ENCODE results near the gene CCDC178.

The CCDC178 gene

GRCh38 chr18:32919799-32920198 lies 520.7 kb downstream of the CCDC178 start:
- peak; percentile 12 for DNase-seq (ENCODE audit: low spot score)

GRCh38 chr18:32918692-32919250 lies 521.8 kb downstream of the CCDC178 start:
- DNase-seq (ENCODE audit: low spot score): no peak

DNA sequence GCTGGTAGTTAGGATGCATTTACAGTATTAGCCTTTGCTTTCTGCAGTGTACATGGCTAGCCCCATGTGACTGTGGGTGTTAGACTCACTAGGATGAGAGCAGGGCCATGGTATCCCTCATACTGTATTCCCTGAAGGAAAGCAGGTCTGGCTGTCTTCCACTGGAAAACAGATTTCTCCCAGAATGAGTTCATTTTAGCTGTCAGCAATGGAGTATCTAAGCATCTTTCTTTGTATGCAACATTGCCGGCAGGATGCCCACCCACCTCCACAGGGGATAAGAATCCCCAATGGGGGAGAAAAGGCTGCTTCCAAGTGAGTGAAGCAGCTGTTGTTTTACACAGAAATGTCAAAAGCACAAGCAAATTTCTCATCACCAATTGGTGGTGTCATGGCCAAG lies 525.0 kb downstream of the CCDC178 start:
- no peak for DNase-seq (ENCODE audit: low spot score)

DNA sequence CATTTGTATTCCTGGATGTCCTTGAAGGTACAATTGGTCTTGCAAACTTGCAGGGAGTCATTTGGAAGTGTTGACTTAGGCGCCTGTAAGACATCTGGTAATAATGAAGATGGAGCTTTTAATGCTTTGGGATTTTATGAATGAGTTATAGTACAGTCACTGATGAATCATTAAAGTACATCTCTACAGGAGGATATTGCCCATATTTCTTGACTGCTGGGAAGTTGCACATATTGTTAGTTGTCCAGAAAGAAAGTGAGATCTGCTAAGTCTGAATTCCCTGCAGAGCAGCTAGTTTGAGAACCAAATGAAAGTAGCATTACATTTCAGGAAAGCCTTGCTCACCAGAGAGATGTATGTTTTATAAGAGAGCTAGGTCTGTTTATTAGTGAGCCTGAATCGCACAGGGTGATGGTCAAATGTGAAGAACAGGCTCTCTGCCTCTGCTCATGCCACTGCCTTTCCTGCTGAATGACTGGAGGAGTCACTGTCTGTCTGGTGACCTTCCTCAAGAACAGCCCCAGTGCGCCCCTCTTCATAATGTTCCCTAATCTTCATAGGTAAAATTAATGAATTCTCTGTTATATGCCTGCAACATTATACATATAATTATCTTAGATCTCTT lies 528.7 kb downstream of the CCDC178 start:
- DNase-seq (ENCODE audit: low spot score): no peak

DNA sequence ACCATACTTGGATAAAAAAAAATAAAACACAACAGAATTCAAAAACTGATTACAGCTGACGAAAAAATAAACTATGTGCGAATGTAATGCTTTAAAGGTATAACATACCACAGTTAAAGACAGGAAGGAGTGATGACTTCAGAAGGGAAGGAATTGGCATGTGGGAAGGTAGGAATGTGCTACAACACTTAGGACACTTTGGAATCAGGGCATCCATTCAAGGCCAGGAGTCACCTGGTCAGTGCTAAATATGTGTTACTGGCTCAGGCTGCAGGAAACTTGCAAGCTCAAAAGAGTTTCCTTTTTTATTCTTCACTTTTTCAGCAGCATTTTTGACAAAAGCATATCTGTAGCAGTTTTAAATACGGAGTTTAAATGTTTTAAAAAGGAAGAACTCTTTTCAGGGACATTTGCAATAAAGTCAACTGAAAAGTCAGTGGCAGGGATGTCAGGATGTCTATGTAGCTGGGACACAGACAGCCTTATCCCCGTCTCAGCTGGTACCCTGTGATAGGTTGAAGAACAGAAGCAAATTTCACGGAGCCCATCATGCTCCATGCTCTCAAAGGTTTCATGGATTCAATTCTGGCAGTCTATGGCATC lies 529.7 kb downstream of the CCDC178 start:
- DNase-seq (ENCODE audit: low spot score): no peak

DNA sequence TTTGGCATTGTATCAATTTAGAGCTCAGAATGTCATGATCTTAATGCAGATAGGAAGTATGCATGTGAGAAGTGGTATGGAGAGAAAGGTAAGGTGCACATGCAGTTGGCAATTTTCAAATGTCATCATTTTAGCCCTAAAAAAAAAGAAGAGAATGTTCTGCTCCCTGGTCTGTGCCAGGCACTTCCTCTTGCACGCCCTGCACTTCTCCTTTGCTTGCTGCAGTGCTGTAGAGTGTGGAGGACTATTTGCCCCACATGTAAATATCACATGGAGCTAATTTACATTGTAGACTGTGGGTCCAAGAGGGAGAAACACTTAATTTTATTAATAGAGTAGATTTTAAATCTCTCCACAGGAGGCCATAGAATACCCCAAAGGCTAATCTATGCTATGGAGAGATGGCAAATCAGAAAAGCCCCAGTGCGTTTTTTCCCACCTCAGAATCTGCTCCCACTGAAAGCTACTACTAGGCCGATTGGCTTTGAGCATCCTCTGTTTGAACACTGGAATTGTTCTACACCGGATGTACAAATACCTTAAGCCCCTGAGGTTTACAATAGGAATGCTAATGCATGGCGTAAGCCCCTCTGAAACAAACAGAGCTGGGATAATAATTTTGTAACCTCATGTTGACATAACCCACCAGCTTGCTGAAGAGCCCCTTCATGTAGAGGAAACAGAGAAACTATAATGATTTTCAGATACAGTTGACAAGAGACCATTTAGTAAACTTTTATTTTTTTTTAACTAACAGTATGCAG lies 530.5 kb downstream of the CCDC178 start:
- no peak for DNase-seq (ENCODE audit: low spot score)

DNA sequence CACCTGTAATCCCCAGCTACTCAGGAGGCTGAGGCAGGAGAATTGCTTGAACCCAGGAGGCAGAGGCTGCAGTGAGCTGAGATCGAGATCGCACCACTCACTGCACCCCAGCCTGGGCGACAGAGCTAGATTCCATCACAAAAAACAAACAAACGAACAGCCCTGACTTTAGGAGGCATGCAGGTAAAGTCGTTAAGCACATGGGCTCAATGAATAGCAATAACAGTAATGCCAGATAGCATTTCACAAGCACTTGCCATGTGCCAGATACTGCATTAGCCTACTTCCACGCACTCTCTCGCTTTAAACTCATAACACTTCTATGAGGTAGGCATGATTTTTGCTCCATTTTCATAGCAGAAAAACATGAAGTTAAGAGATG lies 532.1 kb downstream of the CCDC178 start:
- no peak for DNase-seq (ENCODE audit: low spot score)

DNA sequence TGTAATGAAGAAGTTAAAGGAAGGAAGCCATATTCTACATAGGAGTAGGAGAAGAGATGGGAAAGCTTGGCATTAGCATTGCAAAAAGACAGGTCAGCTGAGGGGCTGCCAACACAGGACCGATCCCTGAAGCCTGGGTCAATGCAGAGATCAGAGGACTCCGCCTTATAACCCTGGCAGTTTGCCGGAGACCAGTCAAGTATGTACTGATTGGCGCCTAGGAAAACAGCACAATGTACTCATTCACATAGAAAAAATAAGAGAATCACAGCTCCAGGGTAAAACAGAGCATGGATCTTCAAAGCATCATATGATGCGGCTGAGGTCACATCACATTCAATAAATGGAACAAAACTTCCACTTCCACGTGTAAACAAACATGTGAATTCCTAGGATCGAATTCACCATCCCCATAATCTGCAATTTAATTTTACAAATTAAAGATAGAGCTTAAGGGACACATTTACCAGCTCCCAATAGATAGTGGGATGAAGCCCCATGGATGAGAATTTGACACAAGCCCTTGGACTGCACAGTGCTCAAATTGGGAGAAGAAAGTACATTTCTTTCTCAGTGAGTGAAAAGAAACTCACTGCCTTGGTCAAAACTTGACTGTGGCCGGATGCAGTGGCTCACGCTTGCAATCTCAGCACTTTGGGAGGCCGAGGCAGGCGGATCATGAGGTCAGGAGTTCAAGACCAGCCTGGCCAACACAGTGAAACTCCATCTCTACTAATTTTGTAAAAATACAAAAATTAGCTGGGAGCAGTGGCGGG lies 532.7 kb downstream of the CCDC178 start:
- peak; percentile 43 for DNase-seq (ENCODE audit: low spot score)

- no peak for DNase-seq (ENCODE audit: low spot score)
Measured at GRCh38 chr18:32907311-32907585, 533.3 kb downstream of the CCDC178 start.

DNA sequence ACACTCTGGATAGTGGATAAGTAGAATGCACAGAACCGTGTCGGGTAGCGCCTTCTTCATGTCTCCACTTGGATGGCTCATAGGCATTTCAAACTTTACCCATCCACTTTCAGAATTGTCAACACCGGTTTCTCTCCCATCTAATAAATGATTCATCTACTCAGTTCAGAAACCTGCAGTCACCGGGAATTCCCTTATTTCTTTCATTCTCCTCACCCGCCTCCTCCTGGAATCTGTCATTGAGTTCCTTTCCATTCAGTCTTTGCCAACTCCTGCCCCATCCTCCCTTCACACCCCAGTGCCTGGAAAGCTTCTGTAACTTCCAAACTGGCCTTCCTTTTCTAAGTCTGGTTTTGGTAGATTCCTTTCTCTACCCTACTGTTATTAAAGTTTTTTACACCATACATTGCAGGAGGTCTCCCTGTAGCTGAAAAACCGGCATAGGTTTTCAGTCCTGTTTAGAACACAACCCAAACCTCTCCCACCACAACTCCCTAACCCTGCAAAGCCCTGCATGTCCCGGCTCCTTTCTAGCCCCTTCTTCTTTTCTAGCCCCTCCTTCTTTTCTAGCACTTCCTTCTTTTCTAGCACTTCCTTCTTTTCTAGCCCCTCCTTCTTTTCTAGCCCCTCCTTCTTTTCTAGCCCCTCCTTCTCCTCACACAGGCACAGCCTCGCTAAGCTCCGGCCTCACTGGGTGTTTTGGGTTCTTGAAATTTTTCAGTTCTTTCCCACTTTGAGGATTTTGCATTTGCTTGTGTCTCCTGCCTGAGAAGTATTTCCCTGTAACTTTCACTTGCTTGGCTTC lies 533.8 kb downstream of the CCDC178 start:
- DNase-seq (ENCODE audit: low spot score): no peak

DNA sequence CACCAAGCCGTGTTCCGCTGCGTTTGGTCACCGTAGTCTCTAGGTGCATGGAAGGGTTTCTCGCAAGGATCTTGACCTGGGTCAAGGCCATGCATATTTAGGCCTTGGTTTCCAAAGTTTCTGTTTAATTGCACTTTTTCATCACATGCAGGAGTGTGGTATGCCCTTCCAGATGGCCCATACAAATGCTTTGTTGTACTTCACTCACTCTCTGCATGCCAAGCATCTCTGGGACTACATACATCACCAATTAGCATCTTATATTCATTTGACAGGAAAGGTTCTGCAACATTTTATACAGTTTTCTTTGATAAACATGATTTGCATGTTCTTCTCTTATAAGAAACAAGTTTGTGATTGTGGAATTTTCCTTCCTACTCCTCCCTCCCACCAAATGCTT lies 534.9 kb downstream of the CCDC178 start:
- no peak for DNase-seq (ENCODE audit: low spot score)

GRCh38 chr18:32902568-32903330 lies 537.8 kb downstream of the CCDC178 start:
- no peak for DNase-seq (ENCODE audit: low spot score)

GRCh38 chr18:32899819-32900218 lies 540.7 kb downstream of the CCDC178 start:
- no peak for DNase-seq (ENCODE audit: low spot score)

- DNase-seq (ENCODE audit: low spot score): no peak
Measured at GRCh38 chr18:32896776-32897547, 543.6 kb downstream of the CCDC178 start.

- DNase-seq (ENCODE audit: low spot score): no peak
Measured at GRCh38 chr18:32893915-32894314, 546.6 kb downstream of the CCDC178 start.

- DNase-seq (ENCODE audit: low spot score): no peak
Measured at GRCh38 chr18:32891797-32892196, 548.7 kb downstream of the CCDC178 start.

GRCh38 chr18:32891130-32891529 lies 549.4 kb downstream of the CCDC178 start:
- no peak for DNase-seq (ENCODE audit: low spot score)

DNA sequence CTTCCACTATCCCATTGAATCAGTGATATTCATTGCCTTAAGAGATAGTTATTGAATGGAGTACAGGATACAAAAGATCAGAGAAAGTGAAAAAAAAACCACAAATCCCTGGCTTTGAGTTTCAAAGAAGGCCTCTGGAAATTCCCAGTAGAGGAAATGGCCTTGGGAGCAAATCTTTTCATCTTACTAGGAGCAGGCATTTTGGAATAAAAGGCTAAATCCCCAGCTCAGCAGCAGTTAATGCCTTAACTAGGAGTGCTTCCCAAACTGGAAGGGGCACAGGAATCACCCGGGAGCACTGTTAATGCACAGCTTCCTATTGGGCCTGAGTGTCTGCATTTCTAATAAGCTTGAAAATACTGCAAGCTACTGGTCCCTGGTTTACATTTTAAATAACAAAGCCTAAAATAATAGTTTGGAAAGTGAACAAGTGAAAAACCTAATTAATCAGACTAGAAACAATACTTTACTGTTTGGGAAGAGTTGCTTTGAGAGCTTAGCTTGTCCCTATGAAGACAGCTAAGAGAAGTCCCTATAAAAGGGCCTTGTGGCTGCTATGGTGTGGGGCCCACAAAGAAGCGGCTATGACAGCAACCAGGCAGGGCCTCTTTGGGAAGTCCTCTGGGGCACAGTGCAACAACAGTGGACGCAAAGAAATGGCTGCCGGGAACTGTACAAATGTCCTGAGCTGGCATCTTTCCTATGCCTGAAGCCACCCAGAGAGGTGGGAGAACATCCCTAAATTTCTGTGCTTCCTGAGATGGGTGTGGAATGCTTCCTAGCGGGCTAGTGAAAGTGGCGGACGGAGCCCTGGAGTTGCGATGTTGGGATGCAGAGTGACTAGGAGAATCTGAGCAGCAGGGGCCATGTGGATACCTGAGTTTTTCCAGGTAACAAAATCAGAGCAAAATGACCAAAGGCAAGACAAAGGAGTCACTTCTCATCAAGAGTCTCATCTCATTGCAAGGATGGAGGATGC lies 550.6 kb downstream of the CCDC178 start:
- DNase-seq (ENCODE audit: low spot score): no peak

DNA sequence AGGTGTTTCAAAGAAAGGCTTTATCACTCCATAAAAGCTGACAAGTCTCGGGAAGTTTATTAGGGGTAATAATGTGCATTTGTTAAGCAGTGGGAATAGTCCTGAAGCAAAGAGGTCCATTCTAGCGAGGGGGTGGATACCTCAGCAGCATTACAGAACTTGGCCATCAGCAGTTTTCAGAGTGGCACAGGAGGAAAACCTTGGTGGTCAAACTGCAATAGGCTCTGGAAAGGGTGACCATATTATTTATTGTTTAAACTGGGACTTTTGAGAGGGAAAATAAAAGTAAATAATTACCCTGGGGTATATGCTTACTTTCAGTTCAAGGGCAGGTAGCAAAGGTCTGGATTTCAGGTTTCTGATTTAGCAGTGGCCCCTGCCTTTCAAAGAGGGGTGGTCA lies 552.2 kb downstream of the CCDC178 start:
- DNase-seq (ENCODE audit: low spot score): no peak

All from pons (tissue), 1 donor.